GM21381 (cell line): ENCODE data around the gene TNS4.

Source experiments
- ATAC-seq: cut with Tn5 transposase; IDR thresholded peaks from one replicate; pipeline ENCODE4 v1.9.1; 2021; ENCODE audit warnings: mild to moderate bottlenecking, moderate library complexity; ENCODE audit not compliant: unreplicated experiment

TNS4 gene

DNA sequence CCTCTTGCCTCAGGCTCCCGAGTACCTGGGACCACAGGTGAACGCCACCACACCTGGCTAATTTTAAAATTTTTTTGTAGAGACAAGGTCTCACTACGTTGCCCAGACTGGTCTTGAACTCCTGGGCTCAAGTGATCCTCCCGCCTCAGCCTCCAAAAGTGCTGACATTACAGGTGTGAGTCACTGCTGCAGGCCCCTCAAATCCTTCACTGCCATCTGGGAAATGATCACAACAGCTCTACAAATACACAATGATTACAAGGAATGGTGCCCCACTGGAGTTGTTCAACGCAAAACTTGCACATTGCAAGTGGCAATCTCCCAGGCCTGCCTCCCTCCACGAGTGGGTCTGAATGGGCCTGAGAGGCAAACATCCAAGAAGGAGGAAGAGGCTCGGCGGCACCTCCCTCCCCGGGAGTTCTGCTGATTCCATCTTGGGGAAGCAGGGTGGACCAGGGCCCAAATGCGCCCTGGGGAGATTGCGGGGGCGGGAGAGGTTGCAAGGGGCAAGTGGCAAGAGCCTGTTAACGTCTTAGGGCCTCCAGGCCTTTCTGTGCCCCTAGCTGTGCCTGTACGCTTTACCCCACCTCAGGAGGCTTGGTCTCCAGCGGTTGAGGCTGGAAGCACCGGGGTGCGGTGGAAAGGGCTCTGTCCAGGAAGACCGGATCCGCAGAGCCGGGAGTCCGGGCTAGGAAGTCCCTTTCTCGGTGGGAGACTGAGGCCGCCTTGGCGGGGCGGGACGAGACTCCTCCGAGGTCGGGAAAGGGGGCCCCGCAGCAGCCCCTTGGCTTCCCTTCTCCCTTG, 58.8 kb downstream of the TNS4 start:
- no peak for ATAC-seq

DNA sequence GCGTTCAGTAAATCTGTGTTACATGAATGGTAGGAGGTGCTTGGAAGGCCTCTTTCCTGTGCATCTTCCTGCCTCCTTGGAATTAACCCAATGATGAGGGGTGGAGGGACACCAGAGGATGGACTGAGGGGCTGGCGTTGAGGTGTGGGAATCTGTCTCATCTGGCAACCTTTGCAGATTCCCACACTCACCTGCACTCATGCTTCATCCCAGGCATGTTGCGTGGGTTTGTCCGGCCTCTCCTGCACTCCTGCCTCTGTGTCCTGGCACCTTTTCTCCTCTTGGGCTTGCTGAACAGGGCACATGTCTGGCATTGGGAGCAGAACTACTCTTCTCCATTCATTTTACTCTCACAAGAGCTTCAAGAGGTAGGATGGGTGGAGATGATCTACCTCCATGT, 61.3 kb downstream of the TNS4 start:
- ATAC-seq = no peak

- no peak for ATAC-seq
Measured at GRCh38 chr17:40437095-40437732, 64.2 kb downstream of the TNS4 start.

DNA sequence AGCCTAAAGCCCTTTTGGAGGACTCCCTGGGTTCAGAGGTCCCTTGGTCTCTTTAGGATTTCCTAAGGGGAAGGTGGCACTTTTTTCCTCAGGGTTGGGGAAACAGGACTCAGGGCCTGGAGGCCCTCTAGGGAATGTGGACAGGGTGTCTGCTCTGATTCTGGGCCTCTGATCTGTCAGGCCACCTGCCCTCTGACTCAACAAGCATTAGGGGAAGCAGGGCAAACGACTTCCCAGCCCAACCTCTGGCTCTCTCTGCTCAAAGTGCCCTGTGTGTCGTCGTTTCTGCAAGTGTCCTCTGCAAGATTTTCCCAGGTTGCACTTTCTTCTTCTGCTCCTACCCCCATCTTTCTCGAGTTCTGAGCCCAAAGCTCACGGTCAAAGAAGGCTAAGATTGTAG, 64.8 kb downstream of the TNS4 start:
- no peak for ATAC-seq

GRCh38 chr17:40433551-40434415, 67.6 kb downstream of the TNS4 start:
- no peak for ATAC-seq

- ATAC-seq = no peak
Measured at GRCh38 chr17:40432864-40433528, 68.4 kb downstream of the TNS4 start.

- no peak for ATAC-seq
Measured at GRCh38 chr17:40431231-40431602, 70.2 kb downstream of the TNS4 start.

- no peak for ATAC-seq
Measured at GRCh38 chr17:40430272-40431230, 70.9 kb downstream of the TNS4 start.

- no peak for ATAC-seq
Measured at GRCh38 chr17:40427002-40427491, 74.4 kb downstream of the TNS4 start.
